ENCODE measurements around the gene SLC23A2.
"Not testable (repeated sequence)": the region's sequence is repeated elsewhere in the genome, so short reads cannot be mapped to it uniquely, and the experiment has no call there.

The SLC23A2 gene

GRCh38 chr20:4855097-4855496, 146.2 kb downstream of the SLC23A2 start:
- no peak overlapping the region for H3K4me3 ChIP-seq (ENCODE audit: control insufficient read depth, low read depth, low read length)
- TF ChIP-seq CTCF (IDR thresholded peaks at IDR 0.05; ENCODE audit: control insufficient read depth, insufficient read depth, low read depth, low read length, missing control alignments), result no peak
- DNase-seq (ENCODE audit: low read depth), result no peak

- no peak for TF ChIP-seq CTCF (IDR thresholded peaks at IDR 0.05; ENCODE audit: control insufficient read depth, insufficient read depth, low read depth, low read length, missing control alignments)
- no peak for DNase-seq (ENCODE audit: low read depth)
- no peak overlapping the region for H3K4me3 ChIP-seq (ENCODE audit: control insufficient read depth, low read depth, low read length)
Measured at GRCh38 chr20:4854561-4854901, 146.8 kb downstream of the SLC23A2 start.

- no peak for TF ChIP-seq CTCF (IDR thresholded peaks at IDR 0.05; ENCODE audit: control insufficient read depth, insufficient read depth, low read depth, low read length, missing control alignments)
- no peak for DNase-seq (ENCODE audit: low read depth)
- H3K4me3 ChIP-seq (ENCODE audit: control insufficient read depth, low read depth, low read length), result no peak overlapping the region
Measured at GRCh38 chr20:4853757-4854560, 147.4 kb downstream of the SLC23A2 start.

GRCh38 chr20:4853004-4853403, 148.3 kb downstream of the SLC23A2 start:
- no peak overlapping the region for H3K4me3 ChIP-seq (ENCODE audit: control insufficient read depth, low read depth, low read length)
- no peak for TF ChIP-seq CTCF (IDR thresholded peaks at IDR 0.05; ENCODE audit: control insufficient read depth, insufficient read depth, low read depth, low read length, missing control alignments)
- no peak for DNase-seq (ENCODE audit: low read depth)

- TF ChIP-seq CTCF (IDR thresholded peaks at IDR 0.05; ENCODE audit: control insufficient read depth, insufficient read depth, low read depth, low read length, missing control alignments), result no peak
Measured at GRCh38 chr20:4850960-4851359, 150.3 kb downstream of the SLC23A2 start.

GRCh38 chr20:4848829-4849228, 152.5 kb downstream of the SLC23A2 start:
- DNase-seq (ENCODE audit: low read depth); H3K4me3 ChIP-seq (ENCODE audit: control insufficient read depth, low read depth, low read length): not testable (repeated sequence)

More at GRCh38 chr20:4850960-4851359, 150.3 kb downstream of the SLC23A2 start:
- DNase-seq (ENCODE audit: low read depth), result no peak
- no peak overlapping the region for H3K4me3 ChIP-seq (ENCODE audit: control insufficient read depth, low read depth, low read length)

- H3K4me3 ChIP-seq (ENCODE audit: control insufficient read depth, low read depth, low read length), result no peak overlapping the region
- no peak for TF ChIP-seq CTCF (IDR thresholded peaks at IDR 0.05; ENCODE audit: control insufficient read depth, insufficient read depth, low read depth, low read length, missing control alignments)
- no peak for DNase-seq (ENCODE audit: low read depth)
Measured at GRCh38 chr20:4848041-4848440, 153.3 kb downstream of the SLC23A2 start.
